Spleen (tissue), 11 donors: ENCODE results near the gene PPP3CA. TPM values are rescaled to one million over a fixed set of nuclear protein-coding genes. Genes with fewer than 3 reads are reported as not detected.

ENCODE experiments used
- DNase-seq: peaks from one replicate; pipeline ENCODE4 v3.0.0-alpha.2; 2020
- H3K27ac ChIP-seq, 8 donors: fragments of 200-600 bp; sonication (generic) in 7 of 8; 1 replicate in 4 of 8; 2 replicates in 4 of 8; pipeline versions ENCODE4 v1.5.0 to v1.8.0; 2016 to 2021; ENCODE audit warnings: inconsistent platforms in 4 of 8, mild to moderate bottlenecking in 4 of 8, moderate library complexity in 1 of 8
- H3K27me3 ChIP-seq, 7 donors: fragments of 200-600 bp; sonication (generic) in 6 of 7; replicated peaks in 1 of 7; 1 replicate in 4 of 7; 2 replicates in 3 of 7; pipeline versions ENCODE4 v1.5.0 to v1.8.0; 2016 to 2021; ENCODE audit warnings: inconsistent platforms in 3 of 7, mild to moderate bottlenecking in 1 of 7
- H3K36me3 ChIP-seq, 6 donors: fragments of 200-600 bp; sonication (generic) in 5 of 6; 1 replicate in 4 of 6; 2 replicates in 2 of 6; pipeline versions ENCODE4 v1.5.0 to v1.8.0; 2016 to 2021; ENCODE audit warnings: inconsistent platforms in 2 of 6
- H3K4me1 ChIP-seq, 6 donors: fragments of 200-600 bp; sonication (generic) in 5 of 6; 1 replicate in 3 of 6; 2 replicates in 3 of 6; pipeline versions ENCODE4 v1.5.0 to v1.8.0; 2016 to 2021; ENCODE audit warnings: inconsistent platforms in 3 of 6
- H3K4me3 ChIP-seq, 8 donors: fragments of 200-600 bp; sonication (generic) in 7 of 8; 1 replicate in 4 of 8; 2 replicates in 4 of 8; pipeline versions ENCODE4 v1.5.0 to v1.8.0; 2016 to 2021; ENCODE audit warnings: inconsistent platforms in 4 of 8, mild to moderate bottlenecking in 4 of 8, moderate library complexity in 2 of 8
- H3K9me3 ChIP-seq, 8 donors: fragments of 200-600 bp; sonication (generic) in 7 of 8; 1 replicate in 4 of 8; 2 replicates in 4 of 8; pipeline versions ENCODE4 v1.5.0 to v1.8.0; 2016 to 2021; ENCODE audit warnings: inconsistent platforms in 4 of 8
- POLR2A ChIP-seq, 3 donors: fragments of 450-650 bp; IDR thresholded peaks; one replicate each; pipeline ENCODE4 v1.5.1; 2017; ENCODE audit warnings: antibody characterized with exemption in 3 of 3, mild to moderate bottlenecking in 1 of 3
- POLR2AphosphoS5 ChIP-seq, 3 donors: sonication (generic); formaldehyde crosslinking; IDR thresholded peaks; one replicate each; pipeline ENCODE4 v1.5.1; 2017; ENCODE audit warnings: antibody characterized with exemption in 3 of 3
- intact Hi-C: fragments of 100-400 bp; cut with DNase I; formaldehyde crosslinking; loops from one replicate; pipeline ENCODE4 v1.15.0; 2023; ENCODE audit warnings: low total_unique reads
- microRNA-seq, 3 donors: library from miRNA; unstranded; fragments of <30 nt; microRNA quantifications; one replicate each; pipeline versions ENCODE4 to v1.1.0, GENCODE V29; 2019 to 2020
- polyA plus RNA-seq, 3 donors: library from polyadenylated mRNA; stranded (reverse); fragments of 200-250 nt; gene quantifications; one replicate each; pipeline ENCODE4 v1.2.1, GENCODE V29; 2013
- small RNA-seq, 4 donors: library from RNA; depleted of rRNA; stranded (forward); fragments of <200 nt; gene quantifications; one replicate each; pipeline ENCODE3, GENCODE V24; 2016
- total RNA-seq, 7 donors: library from RNA; depleted of rRNA in 3 of 7; stranded (reverse); fragments of >200 nt in 3 of 7; fragmentation: NEBNext Ultra II Directional in 4 of 7; extraction: Animal tissue kit (Norgen Biotek cat#: 25700) in 4 of 7; gene quantifications; one replicate each; pipeline versions ENCODE4 v1.1.0 to v1.2.1, GENCODE V29; 2016 to 2021
- TF ChIP-seq, protein P1 (sequence below), 11 experiments: fragments of 200-600 bp in 7 of 11; fragments of 450-650 bp in 4 of 11; sonication (generic) in 4 of 11; IDR thresholded peaks in 8 of 11; conservative IDR thresholded peaks in 3 of 11; 1 replicate in 7 of 11; 2 replicates in 4 of 11; pipeline versions ENCODE4 v1.4.0 to v1.8.0; 2016 to 2021; ENCODE audit warnings: antibody characterized with exemption in 11 of 11, inconsistent platforms in 4 of 11, mild to moderate bottlenecking in 1 of 11
- donor health status: healthy with polysubstance abuse.
- donor health status: DM: no; HTN: no; CAD: no; lungs with moderate emphysema.
- donor health status: DM: no; HTN: no; CAD: no.
- donor health status: Bipolar disorder and iron deficiency.
- donor health status: healthy.
- donor health status: DM: no; HTN: no; CAD: no.
- donor health status: DM: yes; HTN: yes; CAD: no.

The PPP3CA gene
- total and polyA plus RNA-seq, 10 donors: 15.5 to 50.0 (median 39.6) TPM

- Histone ChIP-seq H3K9me3 (no peaks in the 10 kb centered on the region), H3K27ac (no peak overlapping the region), H3K4me3 (no peak overlapping the region), H3K4me1 (peaks cover 0 to 13% (median 0%) of the 10 kb centered on the region in 6 donors), H3K27me3 (no peaks in the 10 kb centered on the region), H3K36me3 (no peaks in the 10 kb centered on the region)
- TF ChIP-seq, protein P1, sequence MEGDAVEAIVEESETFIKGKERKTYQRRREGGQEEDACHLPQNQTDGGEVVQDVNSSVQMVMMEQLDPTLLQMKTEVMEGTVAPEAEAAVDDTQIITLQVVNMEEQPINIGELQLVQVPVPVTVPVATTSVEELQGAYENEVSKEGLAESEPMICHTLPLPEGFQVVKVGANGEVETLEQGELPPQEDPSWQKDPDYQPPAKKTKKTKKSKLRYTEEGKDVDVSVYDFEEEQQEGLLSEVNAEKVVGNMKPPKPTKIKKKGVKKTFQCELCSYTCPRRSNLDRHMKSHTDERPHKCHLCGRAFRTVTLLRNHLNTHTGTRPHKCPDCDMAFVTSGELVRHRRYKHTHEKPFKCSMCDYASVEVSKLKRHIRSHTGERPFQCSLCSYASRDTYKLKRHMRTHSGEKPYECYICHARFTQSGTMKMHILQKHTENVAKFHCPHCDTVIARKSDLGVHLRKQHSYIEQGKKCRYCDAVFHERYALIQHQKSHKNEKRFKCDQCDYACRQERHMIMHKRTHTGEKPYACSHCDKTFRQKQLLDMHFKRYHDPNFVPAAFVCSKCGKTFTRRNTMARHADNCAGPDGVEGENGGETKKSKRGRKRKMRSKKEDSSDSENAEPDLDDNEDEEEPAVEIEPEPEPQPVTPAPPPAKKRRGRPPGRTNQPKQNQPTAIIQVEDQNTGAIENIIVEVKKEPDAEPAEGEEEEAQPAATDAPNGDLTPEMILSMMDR (IDR thresholded peaks at IDR 0.05 in 8 of 11, conservative IDR thresholded peaks at IDR 0.05 in 3 of 11): no peak
- TF ChIP-seq POLR2AphosphoS5 (IDR thresholded peaks at IDR 0.05): no peak
- no peak for TF ChIP-seq POLR2A (IDR thresholded peaks at IDR 0.05)
- intact Hi-C loops: no loop called here
- DNase-seq: no peak
Observed at GRCh38 chr4:100977274-100977673, 370.1 kb downstream of the PPP3CA start.

Small RNA genes within 50 kb of the gene (microRNA-seq; reads per million reads assigned to microRNA genes)
- 3.7 to 8.8 (median 5.1) reads per million in 3 donors for gene MIR1255A
- 0 reads per million in 3 donors for gene MIR8066

Small RNA genes within 50 kb of the gene (small RNA-seq; reads per million reads assigned to genes)
- gene MIR1255A (0.30 to 2.5 (median 1.7) reads per million in 4 donors), gene MIR8066 (0 reads per million in 4 donors)
